NCI-H1930 (cell line): ENCODE measurements around the gene PFKP.
A peak's percentile ranks its signal among the peaks of the same experiment; 100 is the strongest.
"Not testable (repeated sequence)": the region's sequence is repeated elsewhere in the genome, so short reads cannot be mapped to it uniquely, and the experiment has no call there.

Source experiments
- DNase-seq, 2 experiments: peaks; one replicate each; lab custom pipeline; 2025; lab: John Stamatoyannopoulos, UW

PFKP gene

GRCh38 chr10:3046981-3047547, 20.3 kb upstream of the PFKP start:
- DNase-seq = no peak

- no peak for DNase-seq
Observed at GRCh38 chr10:3047596-3047995, 19.8 kb upstream of the PFKP start.

- DNase-seq = no peak
Observed at GRCh38 chr10:3048119-3049019, 19.0 kb upstream of the PFKP start.

GRCh38 chr10:3051692-3052091, 15.7 kb upstream of the PFKP start:
- no peak for DNase-seq

GRCh38 chr10:3053155-3053554, 14.2 kb upstream of the PFKP start:
- DNase-seq = no peak

GRCh38 chr10:3054183-3054850, 13.0 kb upstream of the PFKP start:
- no peak for DNase-seq

- no peak for DNase-seq
Observed at GRCh38 chr10:3054851-3055199, 12.5 kb upstream of the PFKP start.

- no peak for DNase-seq
Observed at GRCh38 chr10:3056280-3057037, 10.9 kb upstream of the PFKP start.

GRCh38 chr10:3057946-3058345, 9.4 kb upstream of the PFKP start:
- DNase-seq = no peak

GRCh38 chr10:3059974-3060373, 7.4 kb upstream of the PFKP start:
- no peak for DNase-seq

GRCh38 chr10:3060481-3060889, 6.9 kb upstream of the PFKP start:
- no peak for DNase-seq

- not testable (repeated sequence) for DNase-seq
Observed at GRCh38 chr10:3061323-3061898, 5.9 kb upstream of the PFKP start.

- DNase-seq = no peak
Observed at GRCh38 chr10:3062502-3063186, 4.7 kb upstream of the PFKP start.

GRCh38 chr10:3064423-3064822, 2.9 kb upstream of the PFKP start:
- no peak for DNase-seq

- no peak for DNase-seq
Observed at GRCh38 chr10:3065622-3066021, 1.7 kb upstream of the PFKP start.

- no peak for DNase-seq
Observed at GRCh38 chr10:3066317-3067117, 831 bp upstream of the PFKP start.

GRCh38 chr10:3067859-3068179, 471 bp downstream of the PFKP start:
- DNase-seq = no peak

GRCh38 chr10:3068201-3068967, 1.0 kb downstream of the PFKP start:
- DNase-seq = no peak

- peak in 1 of 2 experiments; percentile 1 for DNase-seq
Observed at GRCh38 chr10:3068968-3069737, 1.8 kb downstream of the PFKP start.
